Ishikawa (cell line): Measurements from ENCODE around the gene APOL6.

Experiments
- CEBPB ChIP-seq: IDR thresholded peaks from 2 replicates; pipeline ENCODE4 v1.6.1; 2012
- CREB1 ChIP-seq: IDR thresholded peaks from 2 replicates; pipeline ENCODE4 v1.6.1; 2012; ENCODE audit warnings: low read depth
- EGR1 ChIP-seq: IDR thresholded peaks from 2 replicates; pipeline ENCODE4 v1.6.1; 2012
- EP300 ChIP-seq: IDR thresholded peaks from 2 replicates; pipeline ENCODE4 v1.6.1; 2012; ENCODE audit warnings: borderline replicate concordance
- FOXM1 ChIP-seq: IDR thresholded peaks from 2 replicates; pipeline ENCODE4 v1.6.1; 2012; ENCODE audit warnings: low read depth, borderline replicate concordance
- NFIC ChIP-seq: IDR thresholded peaks from 2 replicates; pipeline ENCODE4 v1.6.1; 2012
- RAD21 ChIP-seq: IDR thresholded peaks from 2 replicates; pipeline ENCODE4 v1.6.1; 2012; ENCODE audit warnings: low read depth
- REST ChIP-seq: IDR thresholded peaks from 2 replicates; pipeline ENCODE4 v1.6.1; 2012; ENCODE audit warnings: low read depth, mild to moderate bottlenecking
- TAF1 ChIP-seq: IDR thresholded peaks from 2 replicates; pipeline ENCODE4 v1.6.1; 2012; ENCODE audit warnings: low read depth, mild to moderate bottlenecking
- TCF12 ChIP-seq: IDR thresholded peaks from 2 replicates; pipeline ENCODE4 v1.6.1; 2012; ENCODE audit warnings: low read depth
- TEAD4 ChIP-seq: IDR thresholded peaks from 2 replicates; pipeline ENCODE4 v1.6.1; 2012
- USF1 ChIP-seq: IDR thresholded peaks from 2 replicates; pipeline ENCODE4 v1.6.1; 2012
- YY1 ChIP-seq: IDR thresholded peaks from 2 replicates; pipeline ENCODE4 v1.6.1; 2012; ENCODE audit warnings: low read depth
- ZBTB7A ChIP-seq: IDR thresholded peaks from 2 replicates; pipeline ENCODE4 v1.6.1; 2012; ENCODE audit warnings: low read depth
- TF ChIP-seq, protein P1 (sequence below): IDR thresholded peaks from 2 replicates; pipeline ENCODE4 v1.6.1; 2012

APOL6 gene

DNA sequence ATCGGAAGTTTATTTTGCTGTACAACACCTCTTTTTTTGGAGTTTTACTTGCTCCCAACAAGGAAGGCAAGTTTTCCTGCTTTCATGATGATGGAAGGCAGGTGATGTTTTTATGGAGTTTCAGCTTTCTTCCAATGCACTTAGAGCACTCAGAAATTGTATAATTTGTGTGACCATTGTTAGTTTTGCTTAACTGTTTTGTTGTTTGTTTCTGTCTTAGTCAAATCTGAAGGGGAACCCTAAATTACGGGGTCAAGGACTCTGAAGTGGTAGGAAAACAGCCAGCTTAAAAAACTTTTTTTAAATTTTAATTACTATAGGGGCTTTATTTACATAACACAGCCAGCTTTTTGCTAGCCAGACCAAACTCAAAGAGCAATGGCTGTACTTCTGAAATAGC, 14.7 kb downstream of the APOL6 start:
- TF ChIP-seq REST (no peak), ZBTB7A (no peak), CEBPB (no peak), TEAD4 (no peak)

DNA sequence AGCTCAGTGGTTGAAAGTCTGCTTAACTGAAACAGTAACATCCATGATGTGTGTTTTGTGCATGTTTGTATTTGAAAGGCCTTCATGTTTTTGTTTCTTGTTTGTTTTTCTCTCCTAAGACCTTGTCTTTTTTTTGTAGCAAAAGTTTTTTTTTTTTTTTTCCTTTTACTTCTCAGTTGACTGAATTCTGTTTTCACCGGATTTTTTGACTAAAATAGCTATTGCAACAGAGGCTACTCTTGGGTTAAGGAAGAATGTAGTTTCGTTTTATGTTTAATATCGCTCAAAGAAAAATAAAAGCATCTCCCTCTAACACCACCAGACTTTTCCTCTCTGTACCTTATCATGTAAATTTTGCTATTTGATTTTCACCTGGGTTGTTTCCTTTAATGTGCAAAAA, 15.1 kb downstream of the APOL6 start:
- TF ChIP-seq TCF12 (no peak), ZBTB7A (no peak), TAF1 (no peak), RAD21 (no peak), NFIC (no peak), CEBPB (no peak), TEAD4 (no peak), REST (no peak), CREB1 (no peak), EGR1 (no peak), FOXM1 (no peak), EP300 (no peak), USF1 (no peak)
- TF ChIP-seq, protein P1, sequence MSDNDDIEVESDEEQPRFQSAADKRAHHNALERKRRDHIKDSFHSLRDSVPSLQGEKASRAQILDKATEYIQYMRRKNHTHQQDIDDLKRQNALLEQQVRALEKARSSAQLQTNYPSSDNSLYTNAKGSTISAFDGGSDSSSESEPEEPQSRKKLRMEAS = no peak

DNA sequence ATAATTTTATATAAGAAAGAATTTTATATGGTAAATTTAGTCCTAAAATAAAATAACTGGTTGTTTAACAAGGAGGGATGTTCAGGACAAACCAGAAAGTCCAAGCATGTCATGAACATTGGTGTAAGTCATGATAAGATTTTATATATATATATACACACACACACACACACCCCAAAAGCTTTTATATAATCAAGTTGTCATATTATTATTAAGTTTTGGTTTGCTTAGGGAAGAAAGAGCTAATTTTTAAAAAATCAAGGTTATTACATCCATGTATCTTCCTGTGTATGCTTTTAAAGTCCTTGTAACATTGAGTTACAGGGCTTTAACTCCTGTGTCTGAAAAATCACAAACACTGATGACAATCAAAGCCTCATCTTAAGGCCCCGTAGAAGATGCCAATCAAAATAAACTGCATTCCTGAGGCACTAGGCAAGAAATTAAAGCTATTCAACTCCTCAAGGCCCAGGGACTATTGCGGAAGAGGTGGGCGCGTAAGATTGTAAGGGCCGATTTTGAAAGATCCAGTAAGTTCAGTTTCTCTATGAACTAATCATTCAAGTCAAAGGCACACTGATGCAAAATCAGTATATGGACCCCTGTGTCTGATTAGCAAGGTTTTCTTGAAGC, 16.8 kb downstream of the APOL6 start:
- TF ChIP-seq, protein P1 = no peak
- no peak for TF ChIP-seq YY1
- no peak for TF ChIP-seq REST
- no peak for TF ChIP-seq RAD21
- no peak for TF ChIP-seq NFIC
- TF ChIP-seq ZBTB7A = no peak
- TF ChIP-seq CREB1 = no peak
- TF ChIP-seq TCF12 = no peak
- no peak for TF ChIP-seq TEAD4
- no peak for TF ChIP-seq EGR1
- TF ChIP-seq TAF1 = no peak
- TF ChIP-seq EP300 = no peak
- TF ChIP-seq CEBPB = no peak
- no peak for TF ChIP-seq FOXM1
- no peak for TF ChIP-seq USF1

DNA sequence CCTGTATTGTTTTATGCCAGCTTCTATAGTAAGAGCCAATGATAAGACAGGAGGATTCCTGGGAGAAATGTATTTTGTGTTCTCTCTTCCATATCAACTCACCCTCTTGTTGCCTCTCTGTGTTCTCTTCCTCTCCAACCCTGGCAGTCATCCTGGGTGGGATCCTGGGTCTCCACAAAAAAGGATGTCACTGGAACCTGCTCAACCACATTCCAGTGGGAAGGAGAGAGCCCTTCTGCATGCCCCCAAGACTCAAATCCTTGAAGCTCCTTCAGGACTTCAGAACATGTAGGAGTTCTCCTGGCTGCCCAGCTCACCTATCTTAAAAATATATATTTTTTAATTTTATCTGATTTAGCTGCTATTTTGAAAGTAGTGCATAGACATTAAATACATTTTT, 26.1 kb downstream of the APOL6 start:
- TF ChIP-seq CREB1 (no peak), FOXM1 (no peak), USF1 (no peak), EP300 (no peak), TEAD4 (no peak), TCF12 (no peak), CEBPB (no peak), TAF1 (no peak), NFIC (no peak), ZBTB7A (no peak), REST (no peak), RAD21 (no peak), EGR1 (no peak), YY1 (no peak)
- TF ChIP-seq, protein P1 = no peak
